DND-41 (cell line): ENCODE results near the gene PRDX6.
A peak's percentile ranks its signal among the peaks of the same experiment; 100 is the strongest.
"Not testable (repeated sequence)": the region's sequence is repeated elsewhere in the genome, so short reads cannot be mapped to it uniquely, and the experiment has no call there.

Experiments used
- ATAC-seq: fragments of 200-7000 bp; cut with Tn5 transposase; 3 replicates; pipeline ENCODE4 v1.9.1; 2021; ENCODE audit warnings: low read depth; ENCODE audit not compliant: insufficient read depth
- DNase-seq: peaks from one replicate; pipeline ENCODE4 v3.0.0-alpha.2; 2020
- H2AFZ ChIP-seq: 2 replicates; pipeline ENCODE4 v1.6.0; 2012; ENCODE audit warnings: low read depth, low read length
- H3K27ac ChIP-seq: 2 replicates; pipeline ENCODE4 v1.5.1; 2012; ENCODE audit warnings: low read length, inconsistent platforms
- H3K27me3 ChIP-seq: fragments of 200-600 bp; sonication (generic); 2 replicates; pipeline ENCODE4 v1.6.0; 2012; ENCODE audit warnings: low read length, mild to moderate bottlenecking, inconsistent platforms; ENCODE audit not compliant: insufficient read depth, poor library complexity
- H3K36me3 ChIP-seq: 2 replicates; pipeline ENCODE4 v1.5.1; 2012; ENCODE audit warnings: low read length, inconsistent platforms; ENCODE audit not compliant: insufficient read depth
- H3K4me1 ChIP-seq: 2 replicates; pipeline ENCODE4 v1.5.1; 2012; ENCODE audit warnings: mild to moderate bottlenecking, low read length; ENCODE audit not compliant: insufficient read depth
- H3K4me2 ChIP-seq: 2 replicates; pipeline ENCODE4 v1.6.0; 2012; ENCODE audit warnings: mild to moderate bottlenecking, moderate library complexity, low read length, inconsistent platforms; ENCODE audit not compliant: insufficient read depth
- H3K4me3 ChIP-seq, 2 experiments: fragments of 200-600 bp in 1 of 2; shearing (Covaris generic) in 1 of 2; 2 replicates each; pipeline ENCODE4 v1.5.1; 2012 to 2016; ENCODE audit warnings: inconsistent platforms in 2 of 2, low read length in 2 of 2, mild to moderate bottlenecking in 2 of 2, low read depth in 1 of 2, moderate library complexity in 1 of 2
- H3K79me2 ChIP-seq: 2 replicates; pipeline ENCODE4 v1.6.0; 2012; ENCODE audit warnings: low read length, inconsistent platforms; ENCODE audit not compliant: insufficient read depth
- H3K9ac ChIP-seq: 2 replicates; pipeline ENCODE4 v1.6.0; 2012; ENCODE audit warnings: low read depth, mild to moderate bottlenecking, inconsistent platforms, low read length, moderate library complexity
- H3K9me3 ChIP-seq: 2 replicates; pipeline ENCODE4 v1.5.1; 2012; ENCODE audit warnings: low read length, moderate library complexity, mild to moderate bottlenecking, inconsistent platforms; ENCODE audit not compliant: insufficient read depth, severe bottlenecking
- H4K20me1 ChIP-seq: 2 replicates; pipeline ENCODE4 v1.6.0; 2012; ENCODE audit warnings: low read length; ENCODE audit not compliant: insufficient read depth
- CTCF ChIP-seq: IDR thresholded peaks from 2 replicates; pipeline ENCODE4 v1.5.1; 2012; ENCODE audit warnings: borderline replicate concordance, low read length, moderate library complexity, mild to moderate bottlenecking; ENCODE audit not compliant: poor library complexity, severe bottlenecking; ENCODE audit errors: extremely low read depth
- EZH2 ChIP-seq: IDR thresholded peaks from 3 replicates; pipeline ENCODE4 v1.6.1; 2012; ENCODE audit warnings: borderline replicate concordance, low read depth, mild to moderate bottlenecking, moderate library complexity, low read length, inconsistent platforms; ENCODE audit not compliant: severe bottlenecking

The PRDX6 gene

DNA sequence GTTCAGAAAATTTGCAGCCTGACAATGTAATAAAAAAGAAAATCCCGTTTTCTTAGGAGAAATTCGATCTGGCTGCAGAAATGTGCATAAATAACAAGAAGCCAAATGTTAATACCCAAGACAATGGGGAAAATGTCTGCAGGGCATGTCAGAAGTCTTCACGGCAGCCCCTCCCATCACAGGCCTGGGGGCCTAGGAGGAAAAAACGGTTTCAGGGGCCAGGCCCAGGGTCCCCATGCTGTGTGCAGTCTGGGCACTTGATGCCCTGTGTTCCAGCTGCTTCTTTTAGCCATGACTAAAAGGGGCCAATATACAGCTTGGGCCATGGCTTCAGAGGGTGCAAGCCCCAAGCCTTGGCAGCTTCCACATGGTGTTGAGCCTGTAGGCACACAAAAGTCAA, 6.5 kb upstream of the PRDX6 start:
- Histone ChIP-seq H3K79me2 (peaks cover 3% of the 10 kb centered on the region; the same call in 1 of the 2 replicates), H4K20me1 (no peaks in the 10 kb centered on the region), H3K9me3 (peaks cover 12% of the 10 kb centered on the region), H3K9ac (no peak overlapping the region), H3K4me1 (peaks cover 7% of the 10 kb centered on the region), H3K36me3 (0 out of 2 replicates have a peak, but pooled peaks cover 4% of the 10 kb centered on the region), H3K27ac (no peak overlapping the region), H3K4me2 (no peak overlapping the region), H3K4me3 (no peak overlapping the region), H2AFZ (no peak overlapping the region), H3K27me3 (no peaks in the 10 kb centered on the region)
- no peak for ATAC-seq
- DNase-seq = no peak
- no peak for TF ChIP-seq EZH2
- no peak for TF ChIP-seq CTCF

- Histone ChIP-seq H3K79me2 (peaks cover 28% of the 10 kb centered on the region), H3K4me1 (peaks cover 24% of the 10 kb centered on the region), H3K4me2 (0 out of 2 replicates have a peak overlapping the region, but pooled peaks have one; percentile 1), H3K9ac (no peak overlapping the region), H3K4me3 (no peak overlapping the region), H3K27me3 (no peaks in the 10 kb centered on the region), H3K36me3 (peaks cover 4% of the 10 kb centered on the region; the same call in 1 of the 2 replicates), H3K27ac (no peak overlapping the region), H2AFZ (no peak overlapping the region), H4K20me1 (peaks cover 6% of the 10 kb centered on the region), H3K9me3 (peaks cover 12% of the 10 kb centered on the region)
- DNase-seq (no peak), ATAC-seq (no peak)
- TF ChIP-seq CTCF (no peak), EZH2 (no peak)
Observed at GRCh38 chr1:173473599-173474011, 3.5 kb upstream of the PRDX6 start.

DNA sequence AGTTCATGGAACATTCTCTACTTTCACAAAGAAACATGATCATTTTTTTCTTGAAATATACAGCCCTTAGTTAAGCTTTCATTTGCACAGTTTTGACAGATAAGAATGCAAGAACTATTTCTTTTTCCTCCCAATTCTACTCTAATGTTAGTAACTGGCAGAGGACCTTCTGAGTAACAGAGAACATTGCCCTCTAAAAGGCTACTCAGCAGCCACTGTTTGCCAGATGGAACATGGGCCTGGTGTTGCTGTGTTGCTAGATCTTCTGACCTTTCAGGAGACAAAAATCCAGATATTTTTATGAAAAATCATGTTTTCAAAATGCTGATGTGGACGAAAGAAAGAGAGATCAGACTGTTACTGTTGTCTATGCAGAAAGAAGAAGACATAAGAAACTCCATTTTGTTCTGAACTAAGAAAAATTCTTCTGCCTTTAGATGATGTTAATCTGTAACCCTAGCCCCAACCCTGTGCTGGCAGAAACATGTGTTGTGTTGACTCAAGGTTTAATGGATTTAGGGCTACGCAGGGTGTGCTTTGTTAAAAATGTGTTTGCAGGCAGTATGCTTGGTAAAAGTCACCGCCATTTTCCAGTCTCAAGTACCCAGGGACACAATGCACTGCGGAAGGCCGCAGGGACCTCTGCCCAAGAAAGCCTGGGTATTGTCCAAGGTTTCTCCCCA, 2.9 kb upstream of the PRDX6 start:
- Histone ChIP-seq H3K4me1 (peaks cover 31% of the 10 kb centered on the region), H3K79me2 (peaks cover 34% of the 10 kb centered on the region), H3K27ac (no peak overlapping the region), H4K20me1 (peaks cover 7% of the 10 kb centered on the region), H3K27me3 (no peaks in the 10 kb centered on the region), H3K4me3 (no peak overlapping the region), H3K36me3 (peaks cover 4% of the 10 kb centered on the region; the same call in 1 of the 2 replicates), H3K9me3 (peaks cover 12% of the 10 kb centered on the region), H3K4me2 (peak overlapping the region; percentile 1; the same call in 1 of the 2 replicates), H2AFZ (no peak overlapping the region), H3K9ac (no peak overlapping the region)
- TF ChIP-seq EZH2 (no peak), CTCF (no peak)
- DNase-seq = no peak
- ATAC-seq = no peak

- H3K27me3 ChIP-seq, H3K27ac ChIP-seq, H3K9ac ChIP-seq, H4K20me1 ChIP-seq, H3K4me3 ChIP-seq, DNase-seq, ATAC-seq, H2AFZ ChIP-seq, H3K36me3 ChIP-seq: not testable (repeated sequence)
- Histone ChIP-seq H3K4me2 (peak overlapping the region; percentile 65; the same call in 1 of the 2 replicates), H3K79me2 (peaks cover 41% of the 10 kb centered on the region), H3K4me1 (peaks cover 37% of the 10 kb centered on the region), H3K9me3 (peaks cover 12% of the 10 kb centered on the region)
Observed at GRCh38 chr1:173474780-173475421, 2.2 kb upstream of the PRDX6 start.
